Measurements from ENCODE around the gene NFASC.

DNA sequence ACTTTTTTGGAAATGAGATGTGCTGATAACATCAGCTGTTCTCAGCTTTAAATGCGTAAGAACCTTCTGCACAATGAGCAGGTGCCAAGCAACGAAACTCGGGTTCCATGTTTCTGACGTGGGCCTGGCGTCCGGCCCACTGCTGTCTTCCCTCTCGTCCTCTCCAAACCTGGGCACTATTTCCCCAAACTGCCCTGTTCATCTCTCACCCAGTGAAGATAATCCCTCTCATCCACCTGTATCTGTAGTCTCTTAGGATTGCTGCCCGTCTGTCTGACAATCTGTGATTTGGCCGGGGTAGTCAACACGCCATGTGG lies 122.3 kb downstream of the NFASC start:
- TF ChIP-seq EP300 (IDR thresholded peaks at IDR 0.05; ENCODE audit: borderline replicate concordance) (no peak), TAF1 (IDR thresholded peaks at IDR 0.05; ENCODE audit: low read depth) (no peak), TCF12 (IDR thresholded peaks at IDR 0.05; ENCODE audit: low read depth) (no peak), CREB1 (IDR thresholded peaks at IDR 0.05; ENCODE audit: low read depth) (no peak)
- TF ChIP-seq, protein P1, sequence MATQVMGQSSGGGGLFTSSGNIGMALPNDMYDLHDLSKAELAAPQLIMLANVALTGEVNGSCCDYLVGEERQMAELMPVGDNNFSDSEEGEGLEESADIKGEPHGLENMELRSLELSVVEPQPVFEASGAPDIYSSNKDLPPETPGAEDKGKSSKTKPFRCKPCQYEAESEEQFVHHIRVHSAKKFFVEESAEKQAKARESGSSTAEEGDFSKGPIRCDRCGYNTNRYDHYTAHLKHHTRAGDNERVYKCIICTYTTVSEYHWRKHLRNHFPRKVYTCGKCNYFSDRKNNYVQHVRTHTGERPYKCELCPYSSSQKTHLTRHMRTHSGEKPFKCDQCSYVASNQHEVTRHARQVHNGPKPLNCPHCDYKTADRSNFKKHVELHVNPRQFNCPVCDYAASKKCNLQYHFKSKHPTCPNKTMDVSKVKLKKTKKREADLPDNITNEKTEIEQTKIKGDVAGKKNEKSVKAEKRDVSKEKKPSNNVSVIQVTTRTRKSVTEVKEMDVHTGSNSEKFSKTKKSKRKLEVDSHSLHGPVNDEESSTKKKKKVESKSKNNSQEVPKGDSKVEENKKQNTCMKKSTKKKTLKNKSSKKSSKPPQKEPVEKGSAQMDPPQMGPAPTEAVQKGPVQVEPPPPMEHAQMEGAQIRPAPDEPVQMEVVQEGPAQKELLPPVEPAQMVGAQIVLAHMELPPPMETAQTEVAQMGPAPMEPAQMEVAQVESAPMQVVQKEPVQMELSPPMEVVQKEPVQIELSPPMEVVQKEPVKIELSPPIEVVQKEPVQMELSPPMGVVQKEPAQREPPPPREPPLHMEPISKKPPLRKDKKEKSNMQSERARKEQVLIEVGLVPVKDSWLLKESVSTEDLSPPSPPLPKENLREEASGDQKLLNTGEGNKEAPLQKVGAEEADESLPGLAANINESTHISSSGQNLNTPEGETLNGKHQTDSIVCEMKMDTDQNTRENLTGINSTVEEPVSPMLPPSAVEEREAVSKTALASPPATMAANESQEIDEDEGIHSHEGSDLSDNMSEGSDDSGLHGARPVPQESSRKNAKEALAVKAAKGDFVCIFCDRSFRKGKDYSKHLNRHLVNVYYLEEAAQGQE (IDR thresholded peaks at IDR 0.05; ENCODE audit: low read depth) = no peak
- TF ChIP-seq, protein P2, sequence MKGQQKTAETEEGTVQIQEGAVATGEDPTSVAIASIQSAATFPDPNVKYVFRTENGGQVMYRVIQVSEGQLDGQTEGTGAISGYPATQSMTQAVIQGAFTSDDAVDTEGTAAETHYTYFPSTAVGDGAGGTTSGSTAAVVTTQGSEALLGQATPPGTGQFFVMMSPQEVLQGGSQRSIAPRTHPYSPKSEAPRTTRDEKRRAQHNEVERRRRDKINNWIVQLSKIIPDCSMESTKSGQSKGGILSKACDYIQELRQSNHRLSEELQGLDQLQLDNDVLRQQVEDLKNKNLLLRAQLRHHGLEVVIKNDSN (IDR thresholded peaks at IDR 0.05) = no peak

Data from Ishikawa (cell line).